GM21526 (cell line): ENCODE measurements around the gene STEEP1.

Source experiments
- ATAC-seq: cut with Tn5 transposase; IDR thresholded peaks from one replicate; pipeline ENCODE4 v1.9.1; 2021; ENCODE audit warnings: moderate library complexity; ENCODE audit not compliant: unreplicated experiment, low FRiP score

Gene STEEP1

DNA sequence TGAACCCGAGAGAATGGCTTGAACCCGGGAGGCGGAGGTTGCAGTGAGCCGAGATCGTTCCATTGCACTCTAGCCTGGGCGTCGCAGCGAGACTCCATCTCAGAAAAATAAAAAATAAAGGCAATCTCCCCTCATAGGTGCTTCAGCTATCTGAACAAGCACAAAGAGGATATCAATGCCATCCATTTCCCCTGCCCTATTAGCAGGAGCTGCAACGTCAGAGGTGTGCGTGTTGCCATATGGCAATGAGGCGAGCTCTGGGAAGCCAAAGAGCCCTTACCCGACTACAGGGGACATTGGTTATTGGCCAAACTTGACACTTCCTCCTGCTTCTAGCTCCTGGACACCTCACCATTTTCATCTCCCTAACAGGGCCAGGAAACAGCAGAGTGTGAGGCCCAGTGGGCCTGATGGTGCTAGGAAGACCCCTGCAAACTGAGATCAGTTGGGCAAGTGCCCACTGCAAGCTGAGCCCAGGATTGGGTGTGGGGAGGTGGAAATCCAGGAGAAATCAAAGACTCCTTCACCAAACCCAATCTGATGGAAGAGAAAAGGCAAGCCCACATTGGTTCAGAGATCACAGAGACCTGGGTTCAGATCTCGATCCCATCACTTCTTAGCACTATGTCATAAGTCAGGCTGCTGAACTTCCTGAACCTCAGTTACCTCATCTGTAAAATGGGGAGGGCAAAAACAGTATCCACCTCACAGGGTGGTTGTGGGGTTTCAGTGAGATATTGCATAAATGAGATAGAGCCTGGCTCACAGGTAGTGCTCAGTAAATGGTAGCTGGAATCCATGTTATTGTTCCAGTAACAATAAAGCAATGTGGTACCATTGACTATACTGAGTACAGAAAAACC lies 75.8 kb downstream of the STEEP1 start:
- ATAC-seq = no peak

DNA sequence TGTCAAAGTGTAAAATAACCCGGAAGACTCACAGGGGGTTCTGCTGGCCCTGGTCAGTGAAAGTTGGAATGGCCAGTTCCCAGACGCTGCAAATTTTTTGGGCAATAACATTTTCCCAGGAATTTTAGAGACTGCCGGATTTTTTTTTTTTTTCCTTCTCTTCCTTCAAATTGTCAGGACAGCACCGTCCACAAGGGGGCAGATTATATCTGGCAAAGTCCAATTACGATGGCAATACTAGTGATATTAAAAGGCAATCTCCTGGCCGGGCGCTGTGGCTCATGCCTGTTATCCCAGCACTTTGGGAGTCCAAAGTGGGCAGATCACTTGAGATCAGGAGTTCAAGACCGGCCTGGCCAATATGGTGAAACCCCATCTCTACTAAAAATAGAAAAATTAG lies 76.5 kb downstream of the STEEP1 start:
- ATAC-seq = no peak
